NCI-H2196 (cell line): ENCODE data around the gene MYO3B.

Experiments
- DNase-seq: peaks from one replicate; lab custom pipeline; 2025; ENCODE audit not compliant: unreplicated experiment; lab: John Stamatoyannopoulos, UW

The MYO3B gene

GRCh38 chr2:170159060-170159459 is 18.9 kb upstream of the MYO3B start:
- no peak for DNase-seq

- no peak for DNase-seq
These were observed 16.3 kb upstream of the MYO3B start for GRCh38 chr2:170161516-170162270.

- DNase-seq = no peak
These were observed 15.7 kb upstream of the MYO3B start for GRCh38 chr2:170162271-170162632.

- no peak for DNase-seq
These were observed 14.4 kb upstream of the MYO3B start for GRCh38 chr2:170163411-170164065.

- DNase-seq = no peak
These were observed 12.8 kb upstream of the MYO3B start for GRCh38 chr2:170165129-170165528.

GRCh38 chr2:170166735-170167134 is 11.2 kb upstream of the MYO3B start:
- no peak for DNase-seq

- DNase-seq = no peak
These were observed 7.5 kb upstream of the MYO3B start for GRCh38 chr2:170170281-170171040.

- no peak for DNase-seq
These were observed 1.7 kb upstream of the MYO3B start for GRCh38 chr2:170176212-170176611.

GRCh38 chr2:170180031-170180566 is 2.2 kb downstream of the MYO3B start:
- DNase-seq = no peak

GRCh38 chr2:170181602-170182001 is 3.7 kb downstream of the MYO3B start:
- DNase-seq = no peak

- no peak for DNase-seq
These were observed 7.4 kb downstream of the MYO3B start for GRCh38 chr2:170185319-170185718.

- no peak for DNase-seq
These were observed 11.8 kb downstream of the MYO3B start for GRCh38 chr2:170189757-170190156.

GRCh38 chr2:170190172-170190571 is 12.2 kb downstream of the MYO3B start:
- DNase-seq = no peak

- no peak for DNase-seq
These were observed 13.4 kb downstream of the MYO3B start for GRCh38 chr2:170191166-170191866.

- DNase-seq = no peak
These were observed 19.0 kb downstream of the MYO3B start for GRCh38 chr2:170196963-170197362.

GRCh38 chr2:170201275-170201674 is 23.3 kb downstream of the MYO3B start:
- no peak for DNase-seq

- DNase-seq = no peak
These were observed 23.9 kb downstream of the MYO3B start for GRCh38 chr2:170201734-170202393.

GRCh38 chr2:170202437-170202836 is 24.5 kb downstream of the MYO3B start:
- no peak for DNase-seq

- no peak for DNase-seq
These were observed 26.5 kb downstream of the MYO3B start for GRCh38 chr2:170204298-170204951.

GRCh38 chr2:170206246-170206645 is 28.3 kb downstream of the MYO3B start:
- DNase-seq = no peak
